Esophagus muscularis mucosa (tissue), 4 donors: Measurements from ENCODE around the gene CCL20. TPM values are rescaled to one million over a fixed set of nuclear protein-coding genes. Genes with fewer than 3 reads are reported as not detected.

Experiments
- DNase-seq: peaks from one replicate; pipeline ENCODE4 v3.0.0-alpha.2; 2017; ENCODE audit errors: extremely low spot score
- H3K27ac ChIP-seq, 4 donors: fragments of 200-600 bp; sonication (generic); replicated peaks in 1 of 4; 1 replicate in 3 of 4; 2 replicates in 1 of 4; pipeline ENCODE4 v1.5.1; 2016 to 2019; ENCODE audit warnings: mild to moderate bottlenecking in 1 of 4
- H3K27me3 ChIP-seq, 4 donors: fragments of 200-600 bp; sonication (generic); one replicate each; pipeline versions ENCODE4 v1.5.1 to v1.6.0; 2016 to 2019
- H3K36me3 ChIP-seq, 4 donors: fragments of 200-600 bp; sonication (generic); one replicate each; pipeline ENCODE4 v1.5.1; 2016 to 2019
- H3K4me1 ChIP-seq, 4 donors: fragments of 200-600 bp; sonication (generic); one replicate each; pipeline ENCODE4 v1.5.1; 2016 to 2019
- H3K4me3 ChIP-seq, 4 donors: fragments of 200-600 bp; sonication (generic); 1 replicate in 2 of 4; 2 replicates in 2 of 4; pipeline ENCODE4 v1.5.1; 2016 to 2019; ENCODE audit warnings: mild to moderate bottlenecking in 4 of 4, moderate library complexity in 1 of 4
- H3K9me3 ChIP-seq, 4 donors: fragments of 200-600 bp; sonication (generic); 1 replicate in 3 of 4; 2 replicates in 1 of 4; pipeline ENCODE4 v1.5.1; 2016 to 2019
- CTCF ChIP-seq, 3 experiments: fragments of 200-600 bp in 2 of 3; fragments of 450-650 bp in 1 of 3; sonication (generic) in 2 of 3; IDR thresholded peaks; one replicate each; pipeline ENCODE4 v1.5.1; 2017 to 2019; ENCODE audit warnings: antibody characterized with exemption in 3 of 3, mild to moderate bottlenecking in 2 of 3, moderate library complexity in 1 of 3
- EP300 ChIP-seq: sonication (generic); formaldehyde crosslinking; IDR thresholded peaks from one replicate; pipeline ENCODE4 v1.6.1; 2017; ENCODE audit warnings: antibody characterized with exemption
- POLR2A ChIP-seq: fragments of 450-650 bp; IDR thresholded peaks from one replicate; pipeline ENCODE4 v1.6.1; 2017; ENCODE audit warnings: antibody characterized with exemption, moderate library complexity, mild to moderate bottlenecking, low read depth
- POLR2AphosphoS5 ChIP-seq, 2 donors: sonication (generic); formaldehyde crosslinking; IDR thresholded peaks; one replicate each; pipeline ENCODE4 v1.6.1; 2017; ENCODE audit warnings: antibody characterized with exemption in 2 of 2
- WGBS: methylation state at CpG from one replicate; pipeline ENCODE4 v1.1.5; 2018; 5-methylcytosine and 5-hydroxymethylcytosine counted together
- intact Hi-C: fragments of 100-400 bp; cut with DNase I; formaldehyde crosslinking; loops from one replicate; pipeline ENCODE4 v1.15.1; 2023
- total RNA-seq, 4 donors: library from RNA; depleted of rRNA; stranded (reverse); fragments of >200 nt; gene quantifications; one replicate each; pipeline versions ENCODE4 v1.1.0 to v1.2.1, GENCODE V29; 2016

Gene CCL20
- total RNA-seq, 4 donors from 2014 or later, result 3.5 TPM; not detected in 3

DNA sequence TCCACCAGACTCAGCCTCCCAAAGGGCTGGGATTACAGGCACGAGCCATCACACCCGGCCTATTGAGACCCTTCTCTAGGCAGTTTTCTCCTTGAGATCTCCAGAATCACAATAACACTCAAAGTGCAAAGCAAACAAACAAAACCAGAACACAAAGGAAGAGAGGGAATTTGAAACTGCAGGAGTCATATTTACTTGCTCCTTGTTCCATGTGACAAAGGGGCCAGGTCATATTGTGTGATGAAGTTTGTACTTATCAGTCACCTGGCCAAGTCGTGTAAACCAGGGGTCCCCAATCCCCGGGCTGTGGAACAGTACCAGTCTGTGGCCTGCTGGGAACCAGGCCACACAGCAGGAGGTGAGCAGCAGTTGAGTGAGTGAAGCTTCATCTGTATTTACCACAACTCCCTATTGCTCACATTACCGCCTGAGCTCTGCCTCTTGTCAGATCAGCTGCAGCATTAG lies 41.4 kb upstream of the CCL20 start:
- no peak for DNase-seq
- Histone ChIP-seq H3K4me3 (no peak overlapping the region), H3K27me3 (no peaks in the 10 kb centered on the region), H3K27ac (no peak overlapping the region), H3K9me3 (no peaks in the 10 kb centered on the region), H3K4me1 (no peaks in the 10 kb centered on the region), H3K36me3 (no peaks in the 10 kb centered on the region)
- WGBS, result 66% methylated on average over 4 of the region's 5 CpGs
- TF ChIP-seq POLR2AphosphoS5 (IDR thresholded peaks at IDR 0.05) (no peak), POLR2A (no peak), CTCF (IDR thresholded peaks at IDR 0.05) (no peak), EP300 (no peak)
- intact Hi-C loops, result no loop called here

- intact Hi-C loops, result no loop called here
- Histone ChIP-seq H3K4me3 (no peak overlapping the region), H3K27me3 (no peaks in the 10 kb centered on the region), H3K36me3 (no peaks in the 10 kb centered on the region), H3K27ac (no peak overlapping the region), H3K4me1 (no peaks in the 10 kb centered on the region), H3K9me3 (no peaks in the 10 kb centered on the region)
- 70% methylated on average over 2 of the region's 2 CpGs for WGBS
- DNase-seq, result no peak
- TF ChIP-seq EP300 (no peak), POLR2AphosphoS5 (IDR thresholded peaks at IDR 0.05) (no peak), POLR2A (no peak), CTCF (IDR thresholded peaks at IDR 0.05) (no peak)
Observed at GRCh38 chr2:227772932-227773331, 40.7 kb upstream of the CCL20 start.

DNA sequence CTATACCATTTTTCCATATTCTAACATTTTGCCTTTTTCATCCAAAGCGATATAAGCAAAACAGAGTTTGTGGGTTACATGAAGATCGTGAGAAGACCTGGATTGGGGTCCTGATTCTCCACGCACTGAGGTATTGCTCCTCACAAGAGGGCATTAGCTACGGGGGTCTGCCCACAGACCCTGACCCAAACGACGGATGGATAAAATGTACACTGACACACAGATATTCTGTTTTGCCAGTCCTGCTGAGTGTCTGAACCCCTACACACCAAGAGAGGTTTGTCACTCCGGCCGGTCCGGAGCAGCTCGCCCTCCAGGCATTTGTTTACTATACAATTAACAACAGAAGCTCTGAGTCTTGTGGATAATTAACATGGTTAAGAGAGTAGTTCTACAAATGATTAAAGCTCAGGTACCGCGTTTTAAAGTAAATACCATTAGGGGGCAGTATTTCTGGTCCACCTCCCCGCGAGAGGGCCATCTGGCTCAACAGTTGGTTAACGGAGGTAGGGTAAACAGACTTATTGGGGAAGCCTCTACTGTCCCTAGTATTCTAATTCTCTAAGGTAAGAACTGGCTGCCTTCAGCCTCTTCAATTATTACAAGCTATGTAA lies 39.5 kb upstream of the CCL20 start:
- H3K36me3 ChIP-seq, result no peaks in the 10 kb centered on the region
- TF ChIP-seq POLR2AphosphoS5 (IDR thresholded peaks at IDR 0.05) (no peak), EP300 (no peak), POLR2A (no peak), CTCF (IDR thresholded peaks at IDR 0.05) (no peak)
- WGBS, result 63% methylated on average over 15 of the region's 15 CpGs
- H3K27ac ChIP-seq, result no peak overlapping the region
- H3K4me1 ChIP-seq, result no peaks in the 10 kb centered on the region
- H3K27me3 ChIP-seq, result no peaks in the 10 kb centered on the region
- H3K9me3 ChIP-seq, result no peaks in the 10 kb centered on the region
- DNase-seq, result no peak
- H3K4me3 ChIP-seq, result no peak overlapping the region
- intact Hi-C loops, result no loop called here

- 90% methylated on average over 6 of the region's 6 CpGs for WGBS
- DNase-seq, result no peak
- intact Hi-C loops, result no loop called here
- TF ChIP-seq EP300, result no peak
- TF ChIP-seq POLR2AphosphoS5 (IDR thresholded peaks at IDR 0.05), result no peak
- no peak for TF ChIP-seq POLR2A
- no peak for TF ChIP-seq CTCF (IDR thresholded peaks at IDR 0.05)
- Histone ChIP-seq H3K27me3 (no peaks in the 10 kb centered on the region), H3K4me1 (no peaks in the 10 kb centered on the region), H3K4me3 (no peak overlapping the region), H3K36me3 (no peaks in the 10 kb centered on the region), H3K27ac (no peak overlapping the region), H3K9me3 (no peaks in the 10 kb centered on the region)
Observed at GRCh38 chr2:227774895-227775842, 38.5 kb upstream of the CCL20 start.
